ENCODE data around the gene CCDC97.
"Not testable (repeated sequence)": the region's sequence is repeated elsewhere in the genome, so short reads cannot be mapped to it uniquely, and the experiment has no call there.

The CCDC97 gene

DNA sequence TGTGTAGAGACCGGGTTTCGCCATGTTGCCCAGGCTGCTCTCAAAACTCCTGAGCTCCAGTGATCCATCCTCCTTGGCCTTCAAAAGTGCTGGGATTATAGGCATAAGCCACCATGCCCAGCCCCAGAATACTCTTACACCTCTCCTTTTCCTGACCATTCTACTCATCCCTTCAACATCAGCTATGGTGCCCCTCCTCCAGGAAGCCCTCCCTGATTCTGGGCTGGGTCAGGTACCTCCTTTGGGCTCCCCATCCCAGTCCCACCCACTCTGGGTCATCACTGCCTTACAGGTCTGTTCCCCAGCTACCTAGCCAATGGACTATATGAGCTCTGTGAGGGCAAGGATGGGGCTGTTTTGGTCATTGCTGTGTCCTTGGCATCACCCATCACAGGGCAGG lies 34.2 kb downstream of the CCDC97 start:
- DNase-seq, result no peak

- not testable (repeated sequence) for DNase-seq
Measured at GRCh38 chr19:41346916-41347315, 36.9 kb downstream of the CCDC97 start.

GRCh38 chr19:41350735-41351338 lies 40.9 kb downstream of the CCDC97 start:
- no peak for DNase-seq

- no peak for DNase-seq
Measured at GRCh38 chr19:41351339-41352245, 41.6 kb downstream of the CCDC97 start.

DNA sequence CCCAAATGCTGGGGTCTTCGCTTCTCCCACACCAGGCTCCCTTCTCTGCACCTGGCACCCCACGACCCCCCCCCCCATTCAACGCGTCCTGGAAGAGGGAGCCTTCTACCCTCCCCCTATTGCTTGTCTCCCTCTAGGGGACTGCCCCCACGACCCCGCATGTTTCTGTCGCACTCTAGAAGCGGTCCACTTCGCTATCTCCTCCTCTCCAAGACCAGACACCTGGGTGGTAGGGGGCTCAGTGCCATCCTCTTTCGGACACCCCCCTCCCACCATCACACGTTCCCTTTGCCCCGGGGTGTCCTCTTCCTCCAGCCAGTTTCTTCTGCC lies 42.3 kb downstream of the CCDC97 start:
- DNase-seq, result no peak

- no peak for DNase-seq
Measured at GRCh38 chr19:41352609-41353465, 42.9 kb downstream of the CCDC97 start.

DNA sequence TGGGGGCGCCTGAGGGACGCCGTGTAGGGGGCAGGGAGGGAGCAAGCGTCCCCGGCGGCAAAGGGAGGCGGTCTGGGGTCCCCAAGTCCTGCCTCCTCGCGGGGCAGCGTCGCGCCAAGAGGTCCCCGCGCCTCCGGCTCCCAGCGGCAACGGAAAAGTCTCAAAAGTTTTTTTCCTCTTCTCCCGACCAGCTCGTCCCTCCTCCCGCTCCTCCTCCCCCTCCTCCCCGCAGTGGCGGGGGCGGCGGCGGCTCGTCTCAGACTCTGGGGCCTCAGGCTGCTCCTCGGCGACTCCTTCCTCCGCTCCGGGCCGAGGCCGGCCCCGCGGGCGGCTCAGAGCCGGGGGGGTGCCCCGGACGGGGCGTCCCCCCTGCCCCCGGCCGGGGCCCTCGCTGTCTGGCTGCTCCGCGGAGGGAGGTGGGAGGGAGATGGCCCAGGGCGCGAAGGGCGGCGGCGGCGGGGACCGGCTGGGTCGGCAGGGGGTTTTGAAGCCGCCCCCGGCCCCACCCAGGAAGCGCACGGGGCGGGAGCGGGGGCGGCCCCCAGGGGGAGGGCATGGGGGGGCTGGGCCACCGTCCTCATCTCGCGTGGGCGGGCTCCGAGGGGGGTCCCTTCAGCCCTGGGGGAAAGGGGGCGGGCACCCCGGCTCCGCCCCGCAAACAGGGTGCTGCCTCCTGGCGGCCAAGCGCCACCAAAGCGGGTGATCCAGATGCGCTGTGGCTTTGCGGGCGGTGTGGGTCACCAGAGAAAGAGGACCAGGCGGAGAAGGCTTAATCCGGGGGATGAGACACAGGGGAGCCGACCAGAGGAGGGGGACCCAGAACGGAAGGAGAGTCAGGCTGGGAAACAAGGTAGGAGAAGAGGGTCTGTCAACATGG lies 43.7 kb downstream of the CCDC97 start, which contains the start of gene TGFB1:
TSS of gene TGFB1 (minus strand) at position 457 of the 877 bp plus-strand sequence. CDS start 878 bp downstream, outside the sequence.
- no peak for DNase-seq

DNA sequence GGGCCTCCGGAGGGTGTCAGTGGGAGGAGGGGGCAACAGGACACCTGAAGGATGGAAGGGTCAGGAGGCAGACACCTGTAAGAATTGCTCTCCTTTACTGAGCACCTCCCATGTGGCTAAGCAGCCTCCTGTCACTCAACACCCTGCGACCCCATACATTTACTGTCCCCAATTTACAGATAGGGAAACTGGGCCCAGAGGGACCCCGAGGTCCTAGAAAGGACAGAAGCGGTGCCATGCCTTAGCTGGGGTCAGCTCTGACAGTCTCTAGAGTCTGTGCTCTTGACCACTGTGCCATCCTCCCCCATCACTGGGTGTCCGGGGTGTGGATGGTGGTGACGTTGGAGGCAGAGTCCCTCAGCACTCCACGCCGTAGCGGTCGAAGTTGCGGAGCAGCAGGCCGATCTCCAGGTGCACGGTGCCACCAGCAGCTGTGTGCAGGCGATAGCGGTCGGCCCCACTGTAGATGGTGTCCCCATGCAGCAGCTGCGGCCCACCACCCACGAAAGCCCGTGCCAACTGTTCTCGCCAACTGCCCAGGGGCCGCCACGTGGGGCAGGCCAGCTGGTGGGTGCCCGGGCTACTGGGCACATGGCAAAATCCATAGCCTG lies 44.5 kb downstream of the CCDC97 start:
- DNase-seq, result no peak

GRCh38 chr19:41355035-41355434 lies 45.1 kb downstream of the CCDC97 start:
- no peak for DNase-seq

- DNase-seq, result no peak
Measured at GRCh38 chr19:41355802-41356201, 45.8 kb downstream of the CCDC97 start.

- DNase-seq, result no peak
Measured at GRCh38 chr19:41356984-41357739, 47.2 kb downstream of the CCDC97 start.

- no peak for DNase-seq
Measured at GRCh38 chr19:41357746-41358145, 47.8 kb downstream of the CCDC97 start.

- no peak for DNase-seq
Measured at GRCh38 chr19:41359741-41360140, 49.8 kb downstream of the CCDC97 start.

DNA sequence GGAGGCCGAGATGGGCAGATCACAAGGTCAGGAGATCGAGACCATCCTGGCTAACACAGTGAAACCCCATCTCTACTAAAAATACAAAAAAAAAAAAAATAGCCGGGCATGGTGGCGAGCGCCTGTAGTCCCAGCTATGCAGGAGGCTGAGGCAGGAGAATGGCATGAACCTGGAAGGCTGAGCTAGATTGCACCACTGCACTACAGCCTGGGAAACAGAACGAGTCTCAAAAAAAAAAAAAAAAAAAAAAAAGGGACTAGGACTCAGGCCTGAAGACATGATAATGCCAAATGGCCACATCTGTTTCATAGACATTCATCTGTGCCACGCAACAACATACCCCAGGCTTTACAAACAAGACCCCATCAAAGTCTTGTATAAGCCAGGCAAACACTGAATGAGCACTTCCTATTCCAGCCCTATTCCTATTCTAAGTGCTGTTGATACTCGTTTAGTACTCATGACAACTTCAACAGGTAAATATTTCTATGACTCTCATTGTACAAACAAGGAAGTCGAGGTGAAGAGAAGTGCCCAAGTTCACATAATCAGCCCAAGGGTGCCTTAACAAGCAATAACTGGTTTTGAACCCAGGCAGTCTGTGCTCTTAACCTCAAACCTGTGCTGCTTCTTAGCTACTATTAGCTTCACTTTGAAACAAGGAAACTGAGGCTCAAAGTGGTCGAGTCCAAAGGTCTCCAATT lies 52.3 kb downstream of the CCDC97 start:
- no peak for DNase-seq

DNA sequence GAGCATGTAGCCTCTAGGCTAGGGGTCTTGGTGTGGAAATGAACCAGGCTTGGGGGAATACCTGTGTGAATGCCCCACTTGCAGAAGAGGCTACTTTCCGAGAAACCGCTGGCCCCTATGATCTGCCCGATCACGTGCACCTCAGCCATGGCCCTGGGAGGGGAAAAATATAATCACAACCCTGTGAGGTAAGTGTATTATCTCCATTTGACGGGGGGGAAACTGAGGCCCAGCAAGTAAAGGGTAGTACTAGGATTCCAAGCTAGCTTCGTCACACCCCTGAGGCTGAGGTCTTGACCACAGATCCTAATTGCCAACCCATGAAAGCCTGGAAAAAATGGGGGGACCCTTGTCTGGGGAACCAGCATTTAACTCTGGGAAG lies 53.4 kb downstream of the CCDC97 start:
- DNase-seq, result no peak

DNA sequence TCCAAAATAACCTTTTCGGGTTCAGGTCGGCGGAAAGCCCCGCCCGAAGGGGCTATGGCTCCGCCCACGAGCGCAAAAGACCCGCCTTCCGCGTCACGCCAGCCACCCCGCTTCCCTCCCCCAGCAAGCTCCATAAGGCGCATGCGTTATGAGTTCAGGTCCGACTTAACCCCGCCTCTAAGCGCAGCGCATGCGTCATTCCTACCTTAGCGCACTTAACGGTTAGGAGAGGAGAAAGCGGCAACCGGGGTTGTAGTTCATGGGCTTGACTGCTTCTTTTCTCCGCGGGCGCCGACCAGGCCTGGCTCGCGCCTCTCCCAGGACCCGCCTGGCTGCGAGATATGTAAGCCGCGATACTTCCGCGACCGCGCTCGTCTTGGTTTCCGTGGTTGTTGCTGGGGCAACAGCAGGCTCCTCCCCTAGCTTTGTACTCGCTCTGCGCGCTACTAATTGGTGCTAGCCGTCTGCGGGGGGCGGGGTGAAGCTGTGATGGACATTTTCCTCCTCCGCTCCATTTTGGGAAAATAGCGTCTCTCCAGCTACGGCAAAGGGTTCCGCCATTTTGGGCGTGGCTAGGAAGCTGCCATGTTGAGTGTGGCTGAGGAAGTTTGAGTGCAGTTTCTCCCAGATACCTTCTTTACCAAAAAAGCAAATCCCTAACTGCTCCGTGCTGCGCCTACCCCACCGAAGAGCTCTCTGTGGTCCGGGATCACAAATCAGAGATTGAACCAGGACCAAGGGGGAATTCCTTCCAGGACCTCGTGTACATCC lies 54.0 kb downstream of the CCDC97 start, which contains the start of gene B9D2:
TSS of gene B9D2 (minus strand) at position 397 of the 771 bp plus-strand sequence. CDS start 630 bp downstream, outside the sequence.
- peak; percentile 94 for DNase-seq

DNA sequence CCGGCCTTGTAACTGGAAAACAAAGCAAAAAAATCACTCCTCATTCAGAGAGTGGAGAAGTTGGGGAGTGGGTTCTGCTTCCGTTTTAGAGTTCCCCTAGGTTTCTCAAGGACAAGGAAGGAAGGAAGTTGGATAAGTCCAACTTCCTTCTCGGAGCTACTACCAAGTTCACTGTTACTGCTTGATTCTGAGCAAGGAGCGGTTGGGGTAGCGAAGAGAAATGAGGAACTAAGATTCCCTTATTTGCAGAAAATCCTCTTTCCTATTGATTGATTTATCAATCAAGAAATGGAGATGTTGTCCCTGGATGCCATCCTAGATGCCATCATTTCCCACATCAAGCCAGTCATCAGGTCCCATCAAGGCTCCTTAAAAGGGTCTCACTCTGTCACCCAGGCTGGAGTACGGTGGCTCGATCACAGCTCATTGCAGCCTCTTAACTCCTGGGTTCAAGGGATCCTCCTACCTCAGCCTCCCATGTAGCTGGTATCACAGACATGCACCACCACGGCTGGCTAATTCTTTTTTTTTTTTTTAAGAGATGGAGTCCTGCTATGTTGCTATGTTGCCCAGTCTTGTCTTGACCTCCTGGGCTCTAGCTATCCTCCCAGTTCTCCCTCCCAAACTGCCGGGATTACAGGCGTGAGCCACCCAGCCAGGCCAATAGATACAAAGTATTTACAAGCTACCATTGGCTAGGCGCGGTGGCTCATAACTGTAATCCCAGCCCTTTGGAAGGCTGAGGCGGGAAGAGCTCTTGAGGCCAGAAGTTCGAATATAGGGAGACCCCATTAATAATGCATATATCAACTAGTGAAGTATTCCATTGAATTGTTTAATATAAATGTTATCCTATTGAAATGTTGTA lies 54.8 kb downstream of the CCDC97 start:
- no peak for DNase-seq

DNA sequence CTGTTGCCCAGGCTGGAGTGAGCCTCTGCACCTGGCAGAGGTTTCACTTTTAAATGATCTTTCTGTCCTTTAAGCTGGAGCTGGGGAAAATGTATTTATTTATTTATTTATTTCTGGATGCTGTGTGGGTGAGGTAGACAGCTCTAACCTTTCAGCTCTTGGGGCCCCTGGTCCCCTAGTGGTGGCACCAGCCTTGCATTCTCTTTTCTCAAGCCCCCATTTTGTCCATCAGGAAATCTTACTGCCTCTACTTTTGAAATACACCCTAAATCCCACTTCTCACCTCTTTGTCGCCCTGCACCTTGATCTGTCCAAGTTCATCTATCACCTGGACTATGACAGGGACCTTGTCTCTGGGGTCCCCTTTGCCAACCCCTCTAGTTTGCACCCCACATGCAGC lies 56.1 kb downstream of the CCDC97 start:
- DNase-seq, result no peak
